Astrocyte of the cerebellum (primary cell): ENCODE results near the gene DCAF4L1.

Experiments
- DNase-seq: peaks from one replicate; pipeline ENCODE4 v3.0.0-alpha.2; 2011; ENCODE audit warnings: low read depth
- H3K4me3 ChIP-seq: 2 replicates; pipeline ENCODE4 v1.5.1; 2011; ENCODE audit warnings: mild to moderate bottlenecking, low read depth, low read length, moderate library complexity
- CTCF ChIP-seq: IDR thresholded peaks from 2 replicates; pipeline ENCODE4 v1.5.1; 2012; ENCODE audit warnings: low read length, low read depth, moderate library complexity, mild to moderate bottlenecking; ENCODE audit errors: missing control alignments
- in situ Hi-C: cut with HindIII; loops from 2 replicates; pipeline ENCODE4 v1.10.0; 2017; ENCODE audit warnings: low sequenced_read_pairs

The DCAF4L1 gene

GRCh38 chr4:41992967-41993857, 11.7 kb downstream of the DCAF4L1 start:
- TF ChIP-seq CTCF = no peak
- no peak overlapping the region for H3K4me3 ChIP-seq
- in situ Hi-C loops = no loop called here
- DNase-seq = no peak

- in situ Hi-C loops = no loop called here
- H3K4me3 ChIP-seq = no peak overlapping the region
- DNase-seq = no peak
- no peak for TF ChIP-seq CTCF
Measured at GRCh38 chr4:41994461-41994985, 13.0 kb downstream of the DCAF4L1 start.

- H3K4me3 ChIP-seq = no peak overlapping the region
- in situ Hi-C loops = no loop called here
- no peak for DNase-seq
- TF ChIP-seq CTCF = no peak
Measured at GRCh38 chr4:41998019-41998418, 16.5 kb downstream of the DCAF4L1 start.

GRCh38 chr4:41999321-41999720, 17.8 kb downstream of the DCAF4L1 start:
- in situ Hi-C loops = no loop called here
- DNase-seq = no peak
- no peak overlapping the region for H3K4me3 ChIP-seq
- TF ChIP-seq CTCF = no peak

- in situ Hi-C loops = no loop called here
- no peak for DNase-seq
- no peak for TF ChIP-seq CTCF
- no peak overlapping the region for H3K4me3 ChIP-seq
Measured at GRCh38 chr4:42008011-42008786, 26.6 kb downstream of the DCAF4L1 start.

GRCh38 chr4:42015438-42015837, 33.9 kb downstream of the DCAF4L1 start:
- H3K4me3 ChIP-seq = no peak overlapping the region
- DNase-seq = no peak

More at GRCh38 chr4:42015438-42015837, 33.9 kb downstream of the DCAF4L1 start:
- in situ Hi-C loops = no loop called here
- TF ChIP-seq CTCF = no peak
